Measurements from ENCODE around the gene COL20A1. TPM values are rescaled to one million over a fixed set of nuclear protein-coding genes. Genes with fewer than 3 reads are reported as not detected.
A peak's percentile ranks its signal among the peaks of the same experiment; 100 is the strongest.

Gene COL20A1
- total RNA-seq, 1 experiment from 2014 or later = 2.3 TPM

- Mint-ChIP-seq H3K4me1 (0 out of 4 replicates have a peak, but pooled peaks cover 0 to 3% of the 10 kb centered on the region in 2 experiments), H3K27ac (no peak overlapping the region)
- DNase-seq = no peak
Measured at GRCh38 chr20:63342561-63343459, 49.8 kb downstream of the COL20A1 start.

More at GRCh38 chr20:63342561-63343459, 49.8 kb downstream of the COL20A1 start:
- Histone ChIP-seq H3K23ac (ENCODE audit: insufficient read length, low read depth, low read length) (no peak overlapping the region), H3K23me2 (ENCODE audit: insufficient read length, low read depth, low read length, poor library complexity, severe bottlenecking) (no peaks in the 10 kb centered on the region), H3K4me2 (ENCODE audit: insufficient read depth, insufficient read length, low read length) (no peak overlapping the region), H3K56ac (ENCODE audit: insufficient read length, low read depth, low read length) (no peak overlapping the region), H4K91ac (ENCODE audit: insufficient read length, low read depth, low read length) (no peak overlapping the region), H2BK20ac (ENCODE audit: low read depth, low read length, poor library complexity, severe bottlenecking) (no peak overlapping the region), H3K9me3 (ENCODE audit: control insufficient read depth, low read depth, low read length) (no peaks in the 10 kb centered on the region), H2BK120ac (ENCODE audit: low read depth, low read length, poor library complexity, severe bottlenecking) (no peak overlapping the region), H3K9ac (ENCODE audit: extremely low read depth, insufficient read length, low read length) (no peak overlapping the region), H3K14ac (ENCODE audit: insufficient read depth, low read length) (no peak overlapping the region; the same call in 1 of the 2 replicates), H2AK5ac (ENCODE audit: insufficient read length, low read length) (no peak overlapping the region), H3T11ph (ENCODE audit: low read length) (no peak overlapping the region), H2AFZ (ENCODE audit: low read length) (no peak overlapping the region), H2BK5ac (ENCODE audit: insufficient read length, low read length) (no peak overlapping the region), H4K20me1 (ENCODE audit: control insufficient read depth, insufficient read depth, insufficient read length) (no peaks in the 10 kb centered on the region), H2BK12ac (ENCODE audit: insufficient read length, low read depth, low read length) (peak overlapping the region; percentile 14), H4K8ac (replicated peaks; ENCODE audit: insufficient read length, low read depth, low read length) (no peak overlapping the region), H3K79me1 (ENCODE audit: insufficient read depth, low read depth, low read length, poor library complexity, severe bottlenecking) (no peaks in the 10 kb centered on the region), H3K79me2 (ENCODE audit: insufficient read depth, low read length) (no peaks in the 10 kb centered on the region), H4K5ac (ENCODE audit: insufficient read length, low read depth, low read length) (no peak overlapping the region), H3K27me3 (ENCODE audit: insufficient read depth, low read length) (no peaks in the 10 kb centered on the region), H2BK15ac (ENCODE audit: low read depth, low read length) (no peak overlapping the region), H3K4me1 (ENCODE audit: insufficient read depth, low read length) (no peaks in the 10 kb centered on the region), H3K27ac (ENCODE audit: insufficient read length, low read depth, low read length) (no peak overlapping the region), H3K4ac (ENCODE audit: low read depth, low read length) (no peak overlapping the region), H3K18ac (ENCODE audit: insufficient read length, low read depth, low read length) (no peak overlapping the region)
- TF ChIP-seq CTCF (conservative IDR thresholded peaks at IDR 0.05) = no peak
- no CpG with 5 or more reads among the region's 59 CpGs for WGBS (ENCODE audit: extremely low coverage, insufficient read length, low lambda C conversion rate)
- Mint-ChIP-seq H3K4me3 (no peak overlapping the region), H3K9me3 (no peaks in the 10 kb centered on the region), H3K36me3 (ENCODE audit: insufficient read depth in 1 of 3, low read depth in 3 of 3) (no peaks in the 10 kb centered on the region), H3K27me3 (ENCODE audit: low read depth) (peaks cover 22% of the 10 kb centered on the region)

Data from H9 (cell line).